ENCODE measurements around the gene SALL1.

Gene SALL1

DNA sequence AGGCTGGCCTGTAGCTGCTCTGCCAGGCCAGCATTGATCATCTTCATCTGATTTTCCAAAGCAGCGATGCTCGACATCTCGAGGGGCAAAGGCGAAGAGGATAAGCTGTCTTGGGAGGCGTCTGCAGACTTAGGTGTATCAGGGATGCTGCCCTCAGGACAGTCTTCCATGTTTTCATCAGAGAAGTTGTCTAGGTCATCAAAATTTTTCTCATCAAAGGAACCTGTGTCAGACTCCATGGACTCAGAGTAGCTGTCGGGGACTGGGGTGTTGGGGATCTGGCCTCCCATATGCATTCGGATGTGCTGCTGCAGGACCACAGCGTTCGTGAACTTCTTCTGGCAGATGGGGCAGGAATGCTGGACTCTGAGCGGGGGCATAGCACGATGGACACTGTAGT lies 11.5 kb downstream of the SALL1 start:
- no peak for DNase-seq

DNA sequence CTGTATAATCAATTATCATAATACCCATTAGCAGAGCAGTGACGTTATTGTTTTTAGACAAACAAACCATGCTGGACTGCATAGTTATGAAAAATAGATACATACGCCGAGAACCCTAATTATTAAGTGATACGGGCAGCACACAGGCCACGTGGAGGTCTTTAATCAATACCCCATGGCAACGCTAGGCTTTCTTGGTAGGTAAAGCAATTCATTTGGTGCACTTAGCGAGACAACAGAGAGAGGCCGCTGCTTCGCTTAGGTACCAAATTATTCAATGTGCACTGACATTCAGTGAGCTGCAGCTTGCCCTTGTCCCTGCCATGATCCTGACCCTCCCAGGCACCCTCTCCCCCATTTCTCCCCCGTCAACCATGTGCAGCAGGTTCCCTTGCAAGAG lies 12.9 kb downstream of the SALL1 start:
- DNase-seq: no peak

DNA sequence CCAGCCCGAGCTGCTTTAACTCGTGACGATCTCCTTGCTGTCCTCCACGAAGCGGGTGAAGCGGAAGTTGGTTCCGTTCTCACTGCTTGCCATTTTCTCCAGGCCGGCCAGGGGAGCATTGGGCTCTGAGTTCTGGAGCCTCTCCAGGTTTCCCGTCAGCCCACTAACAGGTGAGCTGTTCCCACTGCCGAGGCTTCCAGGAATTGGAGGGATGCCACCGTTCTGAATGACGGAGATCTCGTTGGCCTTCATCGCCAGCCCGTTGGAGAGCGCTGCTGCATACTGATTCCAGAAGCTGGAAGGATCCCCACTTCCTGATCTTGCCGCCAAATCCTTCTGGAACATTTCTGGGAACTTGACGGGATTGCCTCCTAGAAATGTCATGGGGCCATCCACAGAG lies 14.0 kb downstream of the SALL1 start:
- no peak for DNase-seq

DNA sequence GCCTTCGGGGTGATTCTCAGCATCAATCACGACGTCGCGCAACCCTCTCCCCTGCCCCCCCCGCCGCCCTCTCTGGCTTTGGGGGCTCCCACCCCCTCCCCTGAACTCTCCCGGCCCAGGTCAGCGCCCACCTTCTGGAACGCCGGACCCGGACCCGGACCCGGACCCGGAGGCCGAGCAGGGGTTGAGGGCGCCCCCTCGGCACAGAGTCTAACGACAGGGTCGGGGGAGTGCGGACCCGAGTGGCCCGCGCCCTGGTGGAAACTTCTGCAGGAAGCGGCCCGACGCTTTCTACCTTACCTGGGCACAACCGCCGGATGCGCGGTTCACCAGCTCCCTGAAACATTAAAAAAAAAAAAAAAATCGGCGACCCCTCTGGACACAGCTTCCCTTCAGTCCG lies 16.2 kb downstream of the SALL1 start:
- DNase-seq: no peak

DNA sequence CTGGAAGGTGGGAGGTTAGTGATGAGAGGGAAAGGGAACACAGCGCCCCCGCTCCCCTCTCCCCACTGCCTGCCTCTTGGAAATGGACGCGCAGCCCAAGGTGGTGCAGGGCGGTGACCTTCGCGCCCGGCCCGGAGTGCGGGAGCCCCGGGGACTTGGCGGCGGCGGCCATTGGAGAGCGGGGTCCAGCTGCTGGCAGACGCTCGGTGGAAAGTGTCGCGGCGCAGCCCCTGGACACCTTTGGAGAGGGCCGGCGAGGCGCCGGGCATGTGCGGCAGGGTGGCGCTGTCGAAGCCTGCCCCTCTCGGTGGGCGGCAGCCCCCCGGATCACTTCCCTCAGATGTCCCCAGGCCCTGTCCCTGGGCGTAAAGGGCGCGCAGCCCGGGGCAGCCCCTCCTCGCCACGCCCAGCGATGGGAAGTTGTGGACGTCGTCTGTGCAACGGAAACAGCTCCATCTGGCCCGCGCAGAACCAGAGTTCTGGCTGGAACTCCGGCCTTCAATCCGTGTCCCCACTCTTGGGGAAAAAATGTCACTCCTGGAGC lies 16.7 kb downstream of the SALL1 start:
- no peak for DNase-seq

DNA sequence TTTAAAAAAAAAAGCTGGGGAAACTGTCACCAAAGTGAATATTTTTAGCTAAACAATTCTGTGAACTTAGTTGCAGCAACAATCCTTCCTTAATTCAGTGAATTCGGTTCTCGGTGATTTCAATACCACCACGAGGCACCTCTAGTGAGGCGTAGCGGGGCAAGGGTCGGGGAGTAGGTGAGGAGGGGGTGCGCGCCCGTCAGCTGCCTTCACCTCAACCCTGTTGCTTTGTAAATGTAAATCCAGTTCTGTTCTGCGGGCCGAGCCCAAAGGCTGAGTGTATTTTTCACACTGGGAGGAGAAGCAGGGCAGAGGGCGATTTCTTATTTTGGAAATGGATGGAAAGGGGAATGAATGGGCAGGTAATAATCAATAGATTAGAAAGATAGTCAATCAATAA lies 17.4 kb downstream of the SALL1 start:
- DNase-seq: no peak

DNA sequence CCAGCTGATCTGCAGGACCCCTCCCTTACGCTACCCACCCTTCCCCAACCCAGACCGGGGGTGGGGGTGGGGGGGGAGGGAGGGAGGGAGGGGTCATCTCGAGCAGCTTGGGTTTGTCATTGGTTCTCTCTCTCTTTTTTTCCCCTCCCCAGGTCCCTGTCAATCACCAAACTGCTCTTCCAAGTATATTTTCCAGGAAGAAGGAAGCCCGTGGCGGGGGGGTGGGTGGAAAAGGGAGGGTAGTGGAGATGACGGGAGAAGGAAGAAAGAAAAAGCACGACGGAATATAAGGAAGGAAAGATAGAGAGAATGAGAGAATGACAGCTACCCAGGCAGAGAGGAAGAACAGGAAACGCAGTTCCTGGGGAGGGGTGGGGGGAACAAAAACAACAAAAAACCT lies 17.9 kb downstream of the SALL1 start:
- no peak for DNase-seq

DNA sequence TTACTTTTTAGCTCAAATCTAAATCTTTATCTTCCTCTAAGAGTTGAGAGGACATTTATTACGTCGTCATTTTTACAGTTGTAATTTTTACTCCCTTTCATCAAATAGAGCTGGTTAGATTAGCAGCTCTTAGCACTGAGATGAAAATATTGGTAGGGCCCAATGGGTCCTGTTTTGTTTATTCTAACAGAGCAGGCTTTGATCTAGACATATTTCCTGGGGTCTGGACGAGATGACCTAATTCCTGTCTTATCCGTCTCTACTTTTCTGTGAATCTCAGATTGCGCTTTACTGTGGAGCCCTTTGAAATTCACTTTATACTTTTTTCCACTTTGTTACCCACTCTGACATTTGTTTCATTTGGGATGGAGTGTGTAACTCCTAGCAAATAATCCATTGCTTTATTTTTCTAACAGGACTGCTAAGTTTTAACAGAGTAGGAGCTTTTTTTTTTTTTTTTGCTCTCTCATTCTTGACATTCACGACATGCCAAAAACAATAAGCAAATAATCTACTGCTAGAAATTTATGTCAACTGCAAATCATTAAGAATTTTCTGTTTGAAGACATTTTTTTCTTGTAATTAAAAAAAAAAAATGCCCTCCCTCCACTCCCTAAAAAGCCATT lies 18.5 kb downstream of the SALL1 start:
- no peak for DNase-seq

DNA sequence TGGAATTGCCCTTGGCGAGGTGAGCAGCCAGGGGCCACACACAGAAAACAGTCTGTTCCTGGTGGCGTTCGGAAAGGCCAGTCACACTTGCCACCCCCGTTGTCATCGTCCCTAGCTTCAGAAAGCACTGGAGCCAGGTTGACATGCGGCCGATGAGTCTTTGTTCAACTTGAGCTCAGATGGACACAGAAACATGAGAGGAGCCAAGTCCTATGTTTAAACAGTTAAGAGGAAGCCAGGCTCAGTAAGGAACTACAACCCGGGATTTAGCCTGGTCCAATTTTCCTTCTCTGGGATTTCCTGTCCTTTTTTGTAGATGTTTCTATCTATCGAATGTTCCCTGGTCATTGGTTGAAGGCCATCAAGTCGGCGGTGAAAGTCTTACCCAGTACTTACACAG lies 19.5 kb downstream of the SALL1 start:
- no peak for DNase-seq

DNA sequence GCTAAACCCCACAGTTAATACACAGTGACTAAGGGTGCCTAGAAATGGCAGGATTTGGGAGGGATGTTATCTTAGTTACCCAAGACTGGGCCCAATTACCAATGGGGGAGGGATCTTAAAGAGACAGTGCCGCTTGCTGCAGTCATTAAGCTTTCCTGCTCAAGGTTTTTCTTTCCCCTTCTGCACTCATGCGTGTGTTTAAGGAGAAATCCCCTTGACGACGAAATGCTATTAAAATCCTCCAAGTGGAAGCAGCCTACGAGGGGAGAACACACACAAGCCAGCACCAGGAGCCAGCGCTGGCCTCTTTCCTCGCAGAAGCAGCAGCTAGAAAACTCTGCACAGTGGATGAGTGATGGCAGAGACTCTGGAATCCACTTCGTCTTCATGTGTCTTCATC lies 22.0 kb downstream of the SALL1 start:
- no peak for DNase-seq

DNA sequence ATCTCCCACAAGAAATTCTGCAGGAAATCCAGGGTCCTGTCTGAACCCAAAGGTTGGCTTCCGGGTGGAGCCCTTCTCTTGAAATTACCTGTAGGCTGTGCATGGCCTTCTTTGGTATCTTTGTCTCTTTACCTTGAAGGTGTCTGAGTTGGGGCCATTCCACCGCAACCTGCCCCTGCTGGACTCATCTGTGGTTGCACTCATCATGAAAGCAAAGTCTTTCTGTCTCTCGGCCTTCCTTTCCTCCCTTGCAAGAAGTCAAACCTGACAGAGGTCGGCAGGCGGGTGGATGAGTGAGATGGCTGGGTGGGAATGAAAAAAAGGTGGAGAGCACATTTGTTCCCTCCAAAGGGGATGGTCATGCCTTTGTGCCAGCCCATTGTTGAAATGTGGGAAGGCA lies 25.1 kb downstream of the SALL1 start:
- no peak for DNase-seq

DNA sequence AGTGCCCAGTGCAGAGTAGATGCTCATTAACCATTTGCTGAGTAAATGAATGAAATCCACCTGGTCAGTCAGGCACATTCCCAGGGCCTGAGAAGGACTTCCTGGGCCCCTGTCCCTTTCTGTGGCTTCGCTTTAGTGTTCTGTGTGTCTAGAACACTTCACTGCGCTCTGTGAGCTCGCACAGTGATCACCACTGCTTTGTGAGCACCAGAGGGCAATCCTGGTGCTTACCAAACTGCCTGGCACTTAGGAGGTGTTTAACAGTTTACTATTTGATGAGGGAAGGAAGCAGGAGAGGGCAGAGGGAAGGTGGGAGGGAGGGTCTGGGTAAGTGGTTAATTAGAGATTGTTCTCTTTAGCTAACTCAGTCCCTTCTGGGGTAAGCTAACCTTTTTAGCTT lies 26.2 kb downstream of the SALL1 start:
- no peak for DNase-seq

DNA sequence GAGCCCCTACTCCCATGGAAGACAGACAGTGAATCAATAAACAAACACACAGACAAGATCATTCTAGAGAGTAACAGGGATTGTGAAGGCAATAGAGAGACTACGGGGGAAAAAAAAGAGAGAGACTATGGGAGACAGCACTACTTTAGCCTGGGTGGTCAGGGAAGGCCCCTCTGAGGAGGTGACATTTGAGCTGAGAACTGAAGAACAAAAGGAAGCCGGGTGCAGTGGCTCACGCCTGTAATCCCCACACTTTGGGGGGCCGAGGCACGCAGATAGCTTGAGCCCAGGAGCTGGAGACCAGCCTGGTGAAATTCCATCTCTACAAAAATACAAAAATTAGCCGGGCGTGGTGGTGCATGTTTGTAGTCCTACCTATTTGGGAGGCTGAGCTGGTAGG lies 29.2 kb downstream of the SALL1 start:
- DNase-seq: no peak

DNA sequence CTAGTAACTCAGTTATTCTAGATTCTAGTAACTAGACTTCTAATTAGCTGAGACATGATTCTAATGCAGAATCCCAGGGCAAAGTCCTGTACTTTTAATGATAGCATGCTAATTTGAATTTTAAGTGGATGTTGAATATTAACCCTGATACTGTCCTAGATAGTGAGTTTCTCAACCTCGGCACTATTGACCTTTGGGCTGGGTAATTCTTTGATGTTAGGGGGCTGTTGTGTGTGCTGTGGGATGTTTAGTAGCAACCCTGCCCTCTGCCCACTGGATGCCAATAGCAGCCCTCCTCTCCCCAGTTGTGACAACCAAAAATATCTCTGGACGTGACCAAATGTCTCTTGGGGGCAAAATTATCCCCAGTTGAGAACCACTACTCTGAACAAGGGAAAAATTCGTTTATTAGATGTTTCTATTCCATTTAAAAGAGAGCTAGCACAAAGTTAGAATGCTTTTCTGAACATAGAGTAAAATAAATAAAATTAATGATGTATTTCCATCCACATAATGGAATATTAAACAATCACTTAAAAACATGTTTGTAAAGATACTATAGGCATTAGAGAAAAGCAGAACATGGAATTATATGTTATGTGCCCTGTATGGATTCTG lies 30.2 kb downstream of the SALL1 start:
- DNase-seq: no peak

DNA sequence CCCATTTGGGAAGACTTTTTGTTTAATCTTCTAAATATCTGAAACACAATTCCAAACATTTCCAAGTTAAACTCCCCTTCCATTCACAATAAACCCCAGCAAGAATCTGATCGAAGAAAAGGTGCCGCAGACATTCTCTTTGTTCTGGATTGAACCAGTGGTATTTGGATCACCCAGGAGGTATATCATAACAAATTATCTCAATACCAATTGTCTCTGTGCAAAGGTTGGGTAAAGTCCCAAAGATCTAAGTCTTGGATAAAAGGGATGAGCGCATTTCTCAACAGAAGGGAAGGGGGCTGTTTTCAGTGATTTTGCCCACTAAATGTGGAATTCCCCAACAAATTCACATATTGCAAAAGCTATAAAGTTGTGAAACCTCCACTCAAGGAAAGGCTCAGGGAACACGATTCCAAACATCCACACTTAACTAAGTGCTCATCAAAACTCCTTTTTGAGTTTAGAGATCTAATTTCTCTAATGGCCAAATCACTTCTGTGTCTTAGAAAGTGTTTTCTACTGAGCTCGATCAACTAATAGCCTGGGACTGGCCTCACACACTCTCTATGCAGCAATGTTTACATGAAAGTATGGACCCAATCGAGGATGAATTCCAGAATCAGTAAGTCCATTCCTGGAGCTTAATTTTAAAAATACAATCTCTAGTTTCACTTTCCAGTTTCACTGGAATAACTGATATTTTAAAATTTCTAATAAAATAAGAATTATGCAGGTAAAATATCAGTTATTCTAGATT lies 30.9 kb downstream of the SALL1 start:
- DNase-seq: no peak

DNA sequence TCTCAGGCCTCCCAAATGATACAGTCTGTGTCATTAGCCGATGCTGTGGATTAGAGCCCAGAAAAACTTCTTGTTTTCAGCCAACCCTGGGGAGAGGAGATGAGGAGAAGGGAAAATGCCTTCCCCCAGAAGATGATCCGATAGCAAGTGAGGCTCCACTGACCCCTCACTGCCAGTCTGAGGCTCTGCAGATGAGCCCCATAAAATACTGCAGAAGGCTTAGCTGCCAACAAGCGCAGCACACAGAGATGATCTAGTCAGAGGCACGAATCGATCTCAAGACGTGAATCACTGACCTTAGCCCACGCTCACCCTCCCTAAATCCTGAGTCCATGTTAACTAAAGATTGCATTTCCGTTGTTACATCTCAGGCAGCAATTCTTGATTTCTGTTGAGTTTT lies 31.5 kb downstream of the SALL1 start:
- DNase-seq: no peak

DNA sequence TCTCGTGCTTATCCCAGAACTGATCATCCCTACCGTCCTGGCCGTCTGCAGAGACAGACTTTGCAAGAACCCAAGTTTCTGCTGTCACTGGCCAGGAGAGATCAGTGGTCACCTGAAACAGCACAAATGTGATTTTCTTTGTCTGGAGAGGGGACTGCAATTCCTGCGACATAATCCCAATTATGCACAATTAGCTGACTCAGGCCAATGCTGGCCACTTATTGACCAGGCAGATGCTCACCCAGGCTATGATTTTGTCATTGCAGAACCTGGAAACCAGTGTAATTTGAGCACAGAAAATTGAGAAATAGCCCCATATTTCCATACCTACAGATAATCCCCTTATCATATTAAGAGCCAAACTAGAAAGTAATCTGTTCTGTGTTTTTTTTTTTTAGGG lies 34.7 kb downstream of the SALL1 start:
- no peak for DNase-seq

DNA sequence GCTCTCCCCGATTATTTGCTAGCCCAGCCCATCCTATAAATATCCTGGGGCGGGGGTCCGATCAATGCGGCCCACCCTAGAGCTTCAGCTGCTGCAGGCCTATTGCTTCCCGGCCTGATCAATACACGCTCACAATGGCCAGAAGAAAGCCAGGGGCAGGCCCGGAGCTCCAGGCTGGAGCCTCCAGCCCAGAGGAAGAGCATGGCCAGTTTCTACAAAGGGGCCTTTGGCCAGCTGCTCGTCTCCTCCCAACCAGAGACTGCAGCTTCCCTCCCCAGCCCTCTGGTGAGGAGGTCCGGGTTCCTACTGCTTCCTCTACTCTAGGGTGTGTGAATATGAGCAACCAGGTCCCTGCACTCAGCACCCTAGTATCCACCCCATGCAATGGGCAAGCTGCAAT lies 36.7 kb downstream of the SALL1 start:
- no peak for DNase-seq

DNA sequence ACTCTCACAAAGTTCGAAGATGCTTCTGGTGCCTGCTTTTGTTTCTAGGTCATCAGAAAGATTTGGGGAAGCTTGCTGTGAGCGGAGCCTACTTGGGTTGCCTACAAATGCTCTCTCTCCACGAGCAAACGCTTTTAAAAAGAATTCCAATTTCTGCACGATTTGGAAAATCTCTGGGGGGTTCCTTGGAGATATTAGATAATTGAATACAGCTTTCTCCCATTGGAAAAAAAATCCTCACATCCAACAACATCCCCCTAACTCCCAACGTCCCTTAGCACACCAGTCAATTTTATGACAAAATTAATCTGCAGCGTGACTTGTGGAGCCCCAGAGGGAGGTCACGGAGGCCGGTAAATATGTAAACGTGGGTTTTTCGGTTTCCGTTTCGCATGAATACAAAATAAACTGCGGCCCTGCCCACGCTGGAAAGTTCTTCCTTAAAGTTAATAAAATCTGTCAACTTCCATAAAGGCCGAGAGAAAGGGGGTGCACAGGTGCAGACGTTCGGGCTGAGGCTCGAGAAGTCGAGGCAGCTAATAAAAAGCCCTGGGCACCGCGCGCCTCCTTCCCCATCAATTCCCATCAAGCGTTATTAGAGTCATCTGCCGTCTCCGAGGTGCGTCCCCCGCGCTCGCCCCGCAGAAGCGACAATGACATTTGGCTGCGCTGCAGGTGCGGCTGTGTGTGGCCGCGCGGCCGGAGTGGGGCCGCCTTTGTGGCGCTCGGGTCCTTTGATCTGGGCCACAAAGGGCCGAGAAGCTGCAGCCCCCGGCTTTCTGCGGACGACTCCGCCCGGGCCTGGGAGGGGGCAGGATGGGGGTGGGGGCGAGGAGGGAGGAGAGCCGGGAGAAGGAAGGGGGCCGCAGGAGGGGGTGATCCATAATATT lies 37.6 kb downstream of the SALL1 start:
- no peak for DNase-seq

DNA sequence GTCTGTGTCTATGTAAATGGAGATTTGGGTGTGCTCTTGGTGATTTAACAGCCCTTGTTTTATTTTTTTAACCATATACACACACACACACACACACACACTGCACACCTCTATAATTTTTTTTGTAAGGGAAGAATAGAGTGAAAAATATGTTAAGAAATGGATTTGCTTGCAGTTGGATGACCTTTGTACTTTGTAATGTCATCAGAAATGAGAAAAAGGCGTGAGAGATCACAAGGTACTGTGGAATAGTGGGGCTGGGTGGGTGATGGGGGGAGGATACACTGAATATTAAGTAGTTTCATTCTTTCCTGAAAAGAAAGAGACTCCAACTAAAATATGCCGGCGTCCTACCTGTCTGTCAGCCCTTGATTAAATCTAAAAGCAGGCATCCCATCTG lies 38.7 kb downstream of the SALL1 start:
- no peak for DNase-seq

DNA sequence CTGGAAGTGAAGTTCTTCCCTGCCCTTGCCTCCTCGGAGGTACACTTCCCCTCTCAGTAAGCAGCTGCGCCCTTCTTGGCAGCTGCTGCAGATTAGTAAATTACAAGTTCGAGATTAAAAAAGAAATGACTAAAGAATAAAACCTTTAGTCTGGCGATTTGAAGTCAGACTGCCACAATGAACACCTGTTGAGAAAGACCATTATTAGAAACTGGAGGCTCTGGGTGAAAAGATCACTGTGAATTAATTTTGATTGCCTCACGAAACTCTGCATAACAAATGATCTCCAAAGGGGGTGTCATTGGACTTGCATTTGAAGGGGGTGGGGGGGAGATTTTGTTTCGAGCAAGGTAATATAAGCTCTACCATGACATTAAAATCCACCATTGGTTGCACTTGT lies 39.3 kb downstream of the SALL1 start:
- DNase-seq: no peak

DNA sequence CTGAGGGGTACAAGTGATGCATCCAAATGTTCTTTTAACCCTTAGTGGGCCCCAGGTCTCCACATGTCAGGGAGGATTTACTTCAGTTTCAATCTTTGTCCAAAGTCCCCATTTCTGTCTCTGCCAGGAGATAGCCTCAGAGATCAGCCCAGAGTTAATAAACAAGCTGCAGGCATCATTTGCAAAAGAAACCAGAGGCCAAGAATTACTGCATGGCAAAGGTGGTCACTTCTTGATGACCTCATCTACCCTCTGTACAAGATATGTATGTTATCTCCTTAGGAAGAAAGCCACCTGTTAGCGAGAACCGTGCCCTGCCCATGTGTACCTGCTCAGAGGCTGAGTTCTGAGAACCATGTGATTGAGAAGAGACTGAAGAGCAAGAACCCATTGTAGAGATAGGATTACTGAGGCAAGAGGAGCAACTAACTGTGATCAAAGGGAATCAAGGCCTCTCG lies 40.3 kb downstream of the SALL1 start:
- DNase-seq: no peak

DNA sequence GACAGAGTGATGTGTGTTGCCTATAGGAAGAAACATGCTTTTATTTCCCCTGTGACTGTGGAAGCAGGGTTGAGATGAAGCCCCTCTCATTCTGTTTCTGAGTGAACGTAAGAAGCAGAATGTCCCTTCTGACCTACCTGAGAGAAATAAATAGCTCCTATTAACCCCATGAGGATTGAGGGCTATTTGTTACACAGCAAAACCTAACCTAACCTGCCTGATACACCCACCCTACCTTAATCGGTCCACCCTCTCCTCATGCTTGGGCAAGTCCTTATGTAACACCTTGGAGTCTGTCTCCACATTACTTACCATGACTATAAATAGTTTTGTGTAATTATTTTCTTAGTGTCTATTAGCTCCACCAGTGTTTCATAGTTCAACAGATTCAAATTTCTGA lies 41.9 kb downstream of the SALL1 start:
- no peak for DNase-seq

Measured in NCI-H510A (cell line).